ENCODE data around the gene LDLRAD1. TPM values are rescaled to one million over a fixed set of nuclear protein-coding genes. Genes with fewer than 3 reads are reported as not detected.
"Not testable (repeated sequence)": the region's sequence is repeated elsewhere in the genome, so short reads cannot be mapped to it uniquely, and the experiment has no call there.

Gene LDLRAD1
- total RNA-seq, 1 donor from 2014 or later, result not detected

- Histone ChIP-seq H3K27me3 (no peaks in the 10 kb centered on the region), H3K4me1 (peaks cover 5 to 44% of the 10 kb centered on the region in 2 donors), H3K9me3 (no peaks in the 10 kb centered on the region), H3K4me3 (peak overlapping the region; percentile 91 to 94), H3K27ac (peak overlapping the region; percentile 96 to 98), H3K36me3 (no peaks in the 10 kb centered on the region)
- peak in 1 of 2 donors; percentile 69 for DNase-seq (ENCODE audit: low spot score in 2 of 2)
- no peak for TF ChIP-seq CTCF (IDR thresholded peaks at IDR 0.05)
- intact Hi-C loops (cut with DNase I), result loop anchor here (2.0 to 5.0 kb wide), 6 partner anchors 164 to 665 kb away; partner anchors contain the start of genes NDC1, TTC4 and YIPF1
Observed at GRCh38 chr1:54052431-54052933, 34.5 kb upstream of the LDLRAD1 start.

GRCh38 chr1:54051933-54052430, 34.0 kb upstream of the LDLRAD1 start:
- Histone ChIP-seq H3K9me3 (no peaks in the 10 kb centered on the region), H3K36me3 (no peaks in the 10 kb centered on the region), H3K4me1 (peaks cover 5 to 48% of the 10 kb centered on the region in 2 donors), H3K27me3 (no peaks in the 10 kb centered on the region), H3K27ac (peak overlapping the region; percentile 96 to 98), H3K4me3 (peak overlapping the region; percentile 91 to 94)
- no peak for TF ChIP-seq CTCF (IDR thresholded peaks at IDR 0.05)
- intact Hi-C loops (cut with DNase I), result loop anchor here (2.0 to 5.0 kb wide), 6 partner anchors 163 to 665 kb away; partner anchors contain the start of genes NDC1, TTC4 and YIPF1
- DNase-seq (ENCODE audit: low spot score in 2 of 2), result no peak

GRCh38 chr1:54050435-54050834, 32.4 kb upstream of the LDLRAD1 start:
- not testable (repeated sequence) for H3K9me3 ChIP-seq; H3K36me3 ChIP-seq; H3K27me3 ChIP-seq; DNase-seq (ENCODE audit: low spot score in 2 of 2); H3K27ac ChIP-seq
- Histone ChIP-seq H3K4me3 (peak overlapping the region in 1 of 2 donors; percentile 91), H3K4me1 (peaks cover 5 to 50% of the 10 kb centered on the region in 2 donors)
- intact Hi-C loops (cut with DNase I), result loop anchor here (5.0 kb wide), 3 partner anchors 437 to 667 kb away; partner anchors contain the start of gene TTC4

- no peak for TF ChIP-seq CTCF (IDR thresholded peaks at IDR 0.05)
- H3K36me3 ChIP-seq, result peaks cover 6 to 19% of the 10 kb centered on the region in 2 donors
- intact Hi-C loops (cut with DNase I), result no loop called here
- H3K9me3 ChIP-seq, result no peaks in the 10 kb centered on the region
- no peak overlapping the region for H3K4me3 ChIP-seq
- peaks cover 0 to 41% of the 10 kb centered on the region in 2 donors for H3K4me1 ChIP-seq
- no peaks in the 10 kb centered on the region for H3K27me3 ChIP-seq
- no peak for DNase-seq (ENCODE audit: low spot score in 2 of 2)
- H3K27ac ChIP-seq, result no peak overlapping the region
Observed at GRCh38 chr1:54047384-54048305, 29.7 kb upstream of the LDLRAD1 start.

- DNase-seq (ENCODE audit: low spot score in 2 of 2), result no peak
- no peaks in the 10 kb centered on the region for H3K27me3 ChIP-seq
- no peak overlapping the region for H3K4me3 ChIP-seq
- H3K9me3 ChIP-seq, result no peaks in the 10 kb centered on the region
- H3K4me1 ChIP-seq, result peaks cover 0 to 40% of the 10 kb centered on the region in 2 donors
- TF ChIP-seq CTCF (IDR thresholded peaks at IDR 0.05), result no peak
- intact Hi-C loops (cut with DNase I), result no loop called here
- peaks cover 15 to 27% of the 10 kb centered on the region in 2 donors for H3K36me3 ChIP-seq
- no peak overlapping the region for H3K27ac ChIP-seq
Observed at GRCh38 chr1:54046671-54047383, 28.8 kb upstream of the LDLRAD1 start.
